GM12872 (cell line): ENCODE data around the gene KIF18B.

Source experiments
- TF ChIP-seq, protein P1 (sequence below): IDR thresholded peaks from 3 replicates; pipeline ENCODE4 v1.5.1; 2011; ENCODE audit warnings: low read depth, mild to moderate bottlenecking, low read length, moderate library complexity; ENCODE audit not compliant: insufficient read depth

KIF18B gene

GRCh38 chr17:44902135-44902760 is 45.3 kb downstream of the KIF18B start:
- TF ChIP-seq, protein P1, sequence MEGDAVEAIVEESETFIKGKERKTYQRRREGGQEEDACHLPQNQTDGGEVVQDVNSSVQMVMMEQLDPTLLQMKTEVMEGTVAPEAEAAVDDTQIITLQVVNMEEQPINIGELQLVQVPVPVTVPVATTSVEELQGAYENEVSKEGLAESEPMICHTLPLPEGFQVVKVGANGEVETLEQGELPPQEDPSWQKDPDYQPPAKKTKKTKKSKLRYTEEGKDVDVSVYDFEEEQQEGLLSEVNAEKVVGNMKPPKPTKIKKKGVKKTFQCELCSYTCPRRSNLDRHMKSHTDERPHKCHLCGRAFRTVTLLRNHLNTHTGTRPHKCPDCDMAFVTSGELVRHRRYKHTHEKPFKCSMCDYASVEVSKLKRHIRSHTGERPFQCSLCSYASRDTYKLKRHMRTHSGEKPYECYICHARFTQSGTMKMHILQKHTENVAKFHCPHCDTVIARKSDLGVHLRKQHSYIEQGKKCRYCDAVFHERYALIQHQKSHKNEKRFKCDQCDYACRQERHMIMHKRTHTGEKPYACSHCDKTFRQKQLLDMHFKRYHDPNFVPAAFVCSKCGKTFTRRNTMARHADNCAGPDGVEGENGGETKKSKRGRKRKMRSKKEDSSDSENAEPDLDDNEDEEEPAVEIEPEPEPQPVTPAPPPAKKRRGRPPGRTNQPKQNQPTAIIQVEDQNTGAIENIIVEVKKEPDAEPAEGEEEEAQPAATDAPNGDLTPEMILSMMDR, result no peak

- TF ChIP-seq, protein P1, result no peak
Observed at GRCh38 chr17:44901411-44901921, 46.1 kb downstream of the KIF18B start.

DNA sequence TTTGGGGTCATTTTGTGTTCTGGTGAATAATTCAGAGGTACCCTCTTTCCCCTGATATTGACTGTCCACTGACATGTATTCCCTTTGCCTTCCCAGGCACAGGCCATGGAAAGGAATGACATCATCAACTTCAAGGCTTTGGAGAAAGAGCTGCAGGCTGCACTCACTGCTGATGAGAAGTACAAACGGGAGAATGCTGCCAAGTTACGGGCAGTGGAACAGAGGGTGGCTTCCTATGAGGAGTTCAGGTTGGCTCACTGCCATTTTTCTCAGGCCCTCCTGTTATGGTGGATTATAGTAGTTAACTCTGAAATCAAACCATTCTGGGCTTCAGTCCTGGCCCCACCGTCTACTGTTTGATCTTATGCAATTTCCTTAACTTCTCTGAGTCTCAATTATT is 46.7 kb downstream of the KIF18B start:
- TF ChIP-seq, protein P1, result no peak

GRCh38 chr17:44899074-44899782 is 48.3 kb downstream of the KIF18B start, which contains the start of gene EFTUD2:
TSS of gene EFTUD2 (minus strand) at chr17:44899445. CDS start at chr17:44894521, 4,924 bp downstream.
- TF ChIP-seq, protein P1, result no peak

DNA sequence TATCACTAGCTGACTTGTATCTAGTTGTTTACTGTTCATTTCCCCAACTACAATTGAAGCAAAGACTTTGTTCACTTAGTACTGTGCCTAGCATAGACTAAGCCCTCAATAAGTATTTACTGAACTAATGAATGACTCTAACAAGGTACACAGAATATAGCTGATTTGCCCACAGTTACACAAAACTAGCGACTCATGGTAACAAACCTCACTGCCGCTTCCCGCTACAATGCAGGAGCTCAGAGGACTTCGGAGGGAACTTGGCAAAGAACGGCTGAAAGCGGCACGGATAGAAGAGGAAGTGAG is 48.9 kb downstream of the KIF18B start:
- TF ChIP-seq, protein P1, result no peak

DNA sequence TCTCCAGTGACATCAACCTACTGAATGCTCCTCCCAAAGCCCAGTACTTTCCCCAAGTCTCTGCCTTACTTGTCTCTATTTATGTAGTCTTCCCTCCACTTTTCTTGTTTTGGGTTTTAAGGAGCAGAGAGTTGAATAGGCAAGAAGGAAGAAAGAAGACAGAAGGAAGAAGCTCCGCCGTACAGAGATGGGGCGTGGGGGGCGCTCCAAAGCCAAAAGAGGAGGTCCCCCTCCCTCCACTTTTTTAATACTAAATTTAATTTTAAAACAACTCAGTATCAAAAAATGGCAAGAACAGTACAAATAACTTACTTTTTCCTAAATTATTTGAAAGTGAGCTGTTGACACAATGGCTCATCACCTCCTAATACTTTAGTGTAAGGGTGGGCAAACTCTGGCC is 52.9 kb downstream of the KIF18B start:
- TF ChIP-seq, protein P1, result no peak

DNA sequence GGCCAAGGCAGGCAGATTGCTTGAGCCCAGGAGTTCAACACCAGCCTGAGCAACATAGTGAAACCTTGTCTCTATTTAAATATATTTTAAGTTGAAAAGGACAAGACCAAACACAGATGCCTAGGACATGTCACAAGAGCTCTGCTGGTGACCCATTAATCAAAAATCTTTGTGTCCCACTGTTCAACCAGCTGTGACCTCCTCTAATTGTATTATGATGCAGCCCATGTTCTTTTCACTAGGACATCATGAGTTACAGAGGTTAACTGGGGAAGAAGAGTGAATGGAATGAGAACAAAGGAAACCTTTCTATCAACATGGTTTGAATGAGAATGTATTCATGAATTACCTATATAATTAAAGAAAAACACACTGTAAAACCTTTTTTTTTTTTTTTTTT is 55.3 kb downstream of the KIF18B start:
- TF ChIP-seq, protein P1, result no peak
